GM21717 (cell line): ENCODE measurements around the gene RIPOR1.

ENCODE experiments used
- ATAC-seq: cut with Tn5 transposase; IDR thresholded peaks from one replicate; pipeline ENCODE4 v1.9.1; 2021; ENCODE audit warnings: mild to moderate bottlenecking, moderate library complexity; ENCODE audit not compliant: unreplicated experiment

Gene RIPOR1

DNA sequence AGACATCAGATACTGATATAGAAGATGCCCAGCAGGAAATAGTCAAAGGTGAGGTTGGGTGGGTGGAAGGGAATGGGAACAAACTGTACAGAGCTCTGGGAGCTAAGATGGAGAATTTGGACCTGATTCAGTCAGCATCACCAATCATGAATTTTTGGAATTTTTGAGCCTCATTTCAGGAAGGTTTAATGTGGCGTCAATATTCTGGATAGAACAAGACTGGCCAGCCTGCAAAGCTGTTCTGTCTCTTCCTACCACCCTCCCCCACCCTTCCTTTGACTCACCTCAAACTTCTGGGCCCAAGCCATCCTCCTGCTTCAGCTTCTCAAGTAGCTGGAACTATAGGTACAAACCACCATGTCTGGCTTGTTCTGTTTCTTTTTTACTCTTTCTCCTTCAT is 66.3 kb downstream of the RIPOR1 start:
- ATAC-seq = no peak
